Naive B cell (primary cell): ENCODE data around the gene CCDC148. TPM values are rescaled to one million over a fixed set of nuclear protein-coding genes. Genes with fewer than 3 reads are reported as not detected.

Experiments used
- ATAC-seq, 2 donors: fragments of 150-1000 bp; cut with Tn5 transposase; 2 replicates each; pipeline ENCODE4 v1.10.0; 2021; ENCODE audit warnings: low read depth in 2 of 2, mild to moderate bottlenecking in 2 of 2, moderate library complexity in 2 of 2
- DNase-seq: peaks from one replicate; pipeline ENCODE4 v3.0.0; 2022
- H3K27ac Mint-ChIP-seq, 6 donors: one replicate each; pipeline ENCODE4 v1.8.0; 2020 to 2022; ENCODE audit warnings: mild to moderate bottlenecking in 6 of 6, mixed read lengths in 6 of 6, moderate library complexity in 5 of 6, inconsistent platforms in 2 of 6
- H3K27me3 Mint-ChIP-seq, 3 donors: one replicate each; pipeline ENCODE4 v1.8.0; 2021 to 2022; ENCODE audit warnings: mixed read lengths in 3 of 3, mild to moderate bottlenecking in 1 of 3
- H3K36me3 Mint-ChIP-seq, 2 donors: one replicate each; pipeline ENCODE4 v1.8.0; 2020 to 2022; ENCODE audit warnings: mixed read lengths in 2 of 2, inconsistent platforms in 1 of 2, mild to moderate bottlenecking in 1 of 2
- H3K4me1 Mint-ChIP-seq, 3 donors: one replicate each; pipeline ENCODE4 v1.8.0; 2020 to 2022; ENCODE audit warnings: mixed read lengths in 3 of 3, inconsistent platforms in 1 of 3, mild to moderate bottlenecking in 1 of 3, moderate library complexity in 1 of 3
- H3K4me3 Mint-ChIP-seq, 8 donors: one replicate each; pipeline ENCODE4 v1.8.0; 2020 to 2022; ENCODE audit warnings: mild to moderate bottlenecking in 8 of 8, mixed read lengths in 8 of 8, moderate library complexity in 8 of 8, inconsistent platforms in 2 of 8
- H3K9me3 Mint-ChIP-seq, 7 donors: one replicate each; pipeline ENCODE4 v1.8.0; 2020 to 2022; ENCODE audit warnings: mixed read lengths in 7 of 7, mild to moderate bottlenecking in 5 of 7, inconsistent platforms in 2 of 7, moderate library complexity in 1 of 7
- polyA plus RNA-seq, 6 donors: library from polyadenylated mRNA; unstranded; fragments of 300-500 nt; fragmentation: Illumina TruSeq; gene quantifications; one replicate each; pipeline ENCODE4 v1.2.3, GENCODE V29; 2021; ENCODE audit warnings: low read depth in 6 of 6

CCDC148 gene
- polyA plus RNA-seq, 6 donors from 2014 or later = not detected

DNA sequence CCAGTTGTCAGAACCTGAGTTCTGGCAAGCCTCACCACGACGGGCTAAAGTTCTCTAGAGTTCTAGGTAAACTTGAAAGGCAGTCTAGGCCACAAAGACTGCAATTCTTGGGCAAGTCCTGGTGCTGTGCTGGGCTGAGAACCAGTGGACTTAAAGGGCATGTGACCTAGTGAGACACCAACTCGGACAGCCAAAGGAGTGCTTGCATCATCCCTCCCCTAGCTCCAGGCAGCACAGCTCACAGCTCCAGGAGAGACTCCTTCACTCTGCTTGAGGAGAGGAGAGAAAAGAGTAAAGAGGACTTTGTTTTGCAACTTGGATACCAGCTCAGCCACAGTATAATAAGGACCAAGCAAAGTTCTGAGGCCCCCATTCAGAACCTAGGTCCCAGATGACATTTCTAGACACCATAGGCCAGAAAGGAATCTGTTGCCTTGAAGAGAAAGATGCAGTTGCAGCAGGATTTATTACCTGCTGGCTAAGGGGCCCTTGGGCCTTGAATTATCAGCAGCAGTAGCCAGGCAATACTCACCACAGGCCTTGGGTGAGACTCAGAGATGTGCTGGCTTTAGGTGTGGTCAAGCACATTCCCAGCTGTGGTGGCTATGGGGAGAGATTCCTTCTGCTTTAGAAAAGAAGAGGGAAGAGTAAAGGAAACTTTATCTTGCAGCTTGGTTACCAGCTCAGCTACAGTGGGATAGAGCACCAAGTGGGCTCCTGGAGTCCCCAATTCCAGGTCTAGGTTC is 303.1 kb downstream of the CCDC148 start:
- H3K4me3 Mint-ChIP-seq = no peak overlapping the region
- peaks cover 0 to 6% (median 0%) of the 10 kb centered on the region in 7 donors for H3K9me3 Mint-ChIP-seq
- H3K36me3 Mint-ChIP-seq = no peaks in the 10 kb centered on the region
- H3K27ac Mint-ChIP-seq = no peak overlapping the region
- ATAC-seq = no peak
- peaks cover 0 to 9% (median 4%) of the 10 kb centered on the region in 3 donors for H3K27me3 Mint-ChIP-seq
- no peaks in the 10 kb centered on the region for H3K4me1 Mint-ChIP-seq
- no peak for DNase-seq

GRCh38 chr2:158144914-158145625 is 311.5 kb downstream of the CCDC148 start:
- DNase-seq = no peak
- H3K36me3 Mint-ChIP-seq = peaks cover 0 to 13% of the 10 kb centered on the region in 2 donors
- peaks cover 7 to 26% (median 15%) of the 10 kb centered on the region in 7 donors for H3K9me3 Mint-ChIP-seq
- no peak overlapping the region for H3K27ac Mint-ChIP-seq
- ATAC-seq = no peak
- peaks cover 10 to 27% (median 22%) of the 10 kb centered on the region in 3 donors for H3K27me3 Mint-ChIP-seq
- no peak overlapping the region for H3K4me3 Mint-ChIP-seq
- peaks cover 0 to 5% (median 4%) of the 10 kb centered on the region in 3 donors for H3K4me1 Mint-ChIP-seq

DNA sequence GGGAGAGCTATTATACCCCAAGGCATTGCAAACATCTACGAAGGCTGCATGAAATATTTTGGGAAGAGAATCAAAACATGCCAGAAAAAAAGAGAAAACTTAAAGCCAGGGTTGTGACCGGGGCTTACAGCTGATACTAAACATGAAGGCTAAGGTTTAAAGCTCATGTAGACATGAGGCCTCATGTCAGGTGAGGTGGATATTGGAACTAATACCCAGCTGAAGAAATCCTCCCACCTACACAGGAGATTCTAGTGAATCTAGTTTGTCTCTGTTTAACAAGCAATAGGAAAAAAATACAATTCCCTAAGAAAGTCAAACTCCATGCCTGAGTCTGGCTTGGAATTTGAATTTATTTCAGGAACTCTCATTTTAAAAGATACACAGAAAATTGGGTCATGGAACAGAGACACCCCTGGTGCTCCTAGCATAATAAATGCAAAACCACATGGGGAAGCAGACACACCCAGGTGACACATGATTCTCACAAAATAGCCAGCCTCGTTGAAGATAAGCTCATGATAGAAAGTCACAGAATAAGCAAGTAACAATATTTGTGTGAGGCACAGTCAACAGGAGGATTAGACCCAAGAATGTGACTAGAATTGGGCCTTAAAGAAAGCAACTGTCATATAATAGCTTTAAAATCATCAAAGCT is 312.7 kb downstream of the CCDC148 start:
- ATAC-seq = no peak
- no peak overlapping the region for H3K4me3 Mint-ChIP-seq
- H3K27ac Mint-ChIP-seq = no peak overlapping the region
- peaks cover 10 to 27% (median 22%) of the 10 kb centered on the region in 3 donors for H3K27me3 Mint-ChIP-seq
- peaks cover 0 to 5% (median 4%) of the 10 kb centered on the region in 3 donors for H3K4me1 Mint-ChIP-seq
- DNase-seq = no peak
- H3K36me3 Mint-ChIP-seq = peaks cover 0 to 13% of the 10 kb centered on the region in 2 donors
- peaks cover 7 to 26% (median 15%) of the 10 kb centered on the region in 7 donors for H3K9me3 Mint-ChIP-seq

- ATAC-seq = peak; percentile 37 to 41
- Mint-ChIP-seq H3K27me3 (peaks cover 10 to 25% (median 22%) of the 10 kb centered on the region in 3 donors), H3K27ac (peak overlapping the region in 1 of 6 donors; percentile 39), H3K9me3 (peaks cover 7 to 26% (median 11%) of the 10 kb centered on the region in 7 donors), H3K36me3 (peaks cover 0 to 13% of the 10 kb centered on the region in 2 donors), H3K4me1 (peaks cover 0 to 5% (median 4%) of the 10 kb centered on the region in 3 donors), H3K4me3 (no peak overlapping the region)
- no peak for DNase-seq
These were observed 313.8 kb downstream of the CCDC148 start for GRCh38 chr2:158142568-158143332.

- peak overlapping the region in 1 of 6 donors; percentile 39 for H3K27ac Mint-ChIP-seq
- no peak overlapping the region for H3K4me3 Mint-ChIP-seq
- peaks cover 0 to 13% of the 10 kb centered on the region in 2 donors for H3K36me3 Mint-ChIP-seq
- no peak for DNase-seq
- ATAC-seq = no peak
- peaks cover 10 to 30% (median 18%) of the 10 kb centered on the region in 3 donors for H3K27me3 Mint-ChIP-seq
- H3K9me3 Mint-ChIP-seq = peaks cover 7 to 22% (median 10%) of the 10 kb centered on the region in 7 donors
- peaks cover 0 to 5% (median 4%) of the 10 kb centered on the region in 3 donors for H3K4me1 Mint-ChIP-seq
These were observed 314.4 kb downstream of the CCDC148 start for GRCh38 chr2:158142165-158142564.

- Mint-ChIP-seq H3K27ac (no peak overlapping the region), H3K27me3 (peaks cover 3 to 14% (median 4%) of the 10 kb centered on the region in 3 donors), H3K36me3 (no peaks in the 10 kb centered on the region), H3K9me3 (peaks cover 0 to 4% (median under 1%) of the 10 kb centered on the region in 7 donors), H3K4me3 (no peak overlapping the region), H3K4me1 (peaks cover 0 to 5% (median 4%) of the 10 kb centered on the region in 3 donors)
- ATAC-seq (no peak), DNase-seq (no peak)
These were observed 316.4 kb downstream of the CCDC148 start for GRCh38 chr2:158140201-158140600.

DNA sequence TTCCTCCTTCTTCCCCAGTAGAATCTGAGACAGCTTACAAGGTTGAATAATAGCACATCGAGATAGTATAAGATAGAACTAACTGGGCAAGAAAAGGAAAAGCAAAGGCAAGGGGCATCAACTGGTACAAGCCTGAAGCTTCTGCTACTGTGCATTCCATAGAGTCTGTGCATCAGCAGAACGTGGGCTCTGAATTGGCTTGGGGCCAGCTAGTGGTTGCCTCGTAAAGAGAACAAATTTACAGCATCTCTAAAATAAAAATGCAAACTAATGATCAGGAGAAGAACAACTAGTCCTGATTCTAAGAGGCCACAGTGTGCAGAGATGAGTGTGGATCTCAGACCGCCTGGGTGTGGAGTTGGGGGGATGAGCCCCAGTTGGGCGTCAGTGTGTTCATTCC is 318.3 kb downstream of the CCDC148 start:
- peaks cover 0 to 13% (median 4%) of the 10 kb centered on the region in 3 donors for H3K27me3 Mint-ChIP-seq
- no peak overlapping the region for H3K4me3 Mint-ChIP-seq
- H3K4me1 Mint-ChIP-seq = peaks cover 0 to 5% (median 4%) of the 10 kb centered on the region in 3 donors
- H3K36me3 Mint-ChIP-seq = no peaks in the 10 kb centered on the region
- H3K9me3 Mint-ChIP-seq = no peaks in the 10 kb centered on the region
- DNase-seq (no peak), ATAC-seq (no peak)
- H3K27ac Mint-ChIP-seq = no peak overlapping the region

- no peak overlapping the region for H3K4me3 Mint-ChIP-seq
- H3K27ac Mint-ChIP-seq = no peak overlapping the region
- no peaks in the 10 kb centered on the region for H3K4me1 Mint-ChIP-seq
- no peaks in the 10 kb centered on the region for H3K36me3 Mint-ChIP-seq
- H3K27me3 Mint-ChIP-seq = peaks cover 0 to 23% (median 7%) of the 10 kb centered on the region in 3 donors
- H3K9me3 Mint-ChIP-seq = peaks cover 0 to 3% (median 0%) of the 10 kb centered on the region in 7 donors
- ATAC-seq = no peak
- no peak for DNase-seq
These were observed 321.5 kb downstream of the CCDC148 start for GRCh38 chr2:158135096-158135495.

DNA sequence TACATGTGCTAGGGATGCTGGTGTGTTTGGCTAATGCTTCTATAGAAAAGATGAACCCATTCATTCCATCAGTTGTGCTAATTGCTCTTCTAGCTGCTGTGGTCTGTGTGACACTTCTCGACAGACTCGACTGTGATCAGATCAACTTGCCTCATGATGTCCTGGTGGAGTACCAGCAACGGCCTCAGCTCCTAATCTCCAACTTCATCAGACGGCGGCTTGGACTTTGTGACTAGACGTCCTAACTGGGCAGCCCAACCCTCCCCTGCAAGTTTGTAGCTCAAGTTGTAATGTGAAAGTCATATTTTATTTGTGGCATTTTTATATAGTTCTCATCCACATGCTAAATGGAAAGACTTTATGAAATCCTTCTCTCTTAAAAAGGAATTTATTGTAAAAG is 321.9 kb downstream of the CCDC148 start:
- Mint-ChIP-seq H3K9me3 (peaks cover 0 to 3% (median 0%) of the 10 kb centered on the region in 7 donors), H3K27ac (no peak overlapping the region), H3K36me3 (no peaks in the 10 kb centered on the region), H3K27me3 (peaks cover 0 to 23% (median 7%) of the 10 kb centered on the region in 3 donors), H3K4me1 (no peaks in the 10 kb centered on the region), H3K4me3 (no peak overlapping the region)
- DNase-seq (no peak), ATAC-seq (no peak)

- Mint-ChIP-seq H3K4me3 (no peak overlapping the region), H3K27ac (no peak overlapping the region), H3K9me3 (peaks cover 0 to 3% (median 0%) of the 10 kb centered on the region in 7 donors), H3K27me3 (peaks cover 0 to 23% (median 7%) of the 10 kb centered on the region in 3 donors), H3K4me1 (no peaks in the 10 kb centered on the region), H3K36me3 (no peaks in the 10 kb centered on the region)
- DNase-seq (no peak), ATAC-seq (no peak)
These were observed 322.5 kb downstream of the CCDC148 start for GRCh38 chr2:158134055-158134454.

DNA sequence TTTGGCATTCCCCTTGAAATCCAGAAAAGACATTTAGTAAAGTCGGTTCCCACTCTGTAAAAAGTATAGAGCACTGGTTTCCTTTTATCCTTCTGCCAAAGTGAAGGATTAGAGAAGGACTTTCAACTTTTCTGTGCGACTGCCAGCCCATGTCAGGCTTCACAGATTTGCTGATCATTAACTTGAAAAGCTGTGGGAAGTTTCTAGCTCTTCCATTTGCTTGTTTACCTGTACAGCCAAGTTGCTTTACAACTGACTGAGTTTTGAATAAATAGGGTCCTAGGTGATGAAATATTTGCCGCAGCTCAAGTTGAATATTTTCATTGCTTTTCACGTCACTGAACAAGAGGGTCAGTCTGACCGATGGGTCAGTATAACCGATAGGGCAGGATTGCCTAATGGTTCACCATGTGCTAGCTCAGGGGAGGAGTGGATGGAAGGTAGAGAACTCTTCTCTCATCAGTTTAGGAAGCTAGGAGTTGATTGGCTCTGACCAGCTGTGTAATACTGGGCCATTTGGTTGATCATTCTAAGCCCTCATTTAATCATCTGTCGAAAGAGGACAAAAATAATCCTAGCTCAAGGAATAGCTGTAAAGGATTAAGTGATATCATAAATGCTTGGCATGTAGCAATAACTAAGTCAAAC is 324.5 kb downstream of the CCDC148 start:
- Mint-ChIP-seq H3K4me3 (peak overlapping the region in 1 of 8 donors; percentile 17), H3K4me1 (no peaks in the 10 kb centered on the region), H3K27me3 (peaks cover 0 to 10% (median 7%) of the 10 kb centered on the region in 3 donors), H3K27ac (no peak overlapping the region), H3K9me3 (peaks cover 0 to 3% (median 0%) of the 10 kb centered on the region in 7 donors), H3K36me3 (no peaks in the 10 kb centered on the region)
- DNase-seq (no peak), ATAC-seq (no peak)

GRCh38 chr2:158131483-158131912 is 325.1 kb downstream of the CCDC148 start:
- Mint-ChIP-seq H3K27me3 (peaks cover 0 to 10% (median 7%) of the 10 kb centered on the region in 3 donors), H3K36me3 (no peaks in the 10 kb centered on the region), H3K27ac (no peak overlapping the region), H3K9me3 (peaks cover 0 to 3% (median 0%) of the 10 kb centered on the region in 7 donors), H3K4me3 (no peak overlapping the region), H3K4me1 (no peaks in the 10 kb centered on the region)
- DNase-seq = no peak
- ATAC-seq = no peak
